Vagina (tissue), 2 donors: Measurements from ENCODE around the gene TEX36.

ENCODE experiments used
- POLR2A ChIP-seq, 2 donors: fragments of 450-650 bp; IDR thresholded peaks; one replicate each; pipeline ENCODE4 v1.6.1; 2017; ENCODE audit warnings: antibody characterized with exemption in 2 of 2, mild to moderate bottlenecking in 2 of 2, moderate library complexity in 2 of 2
- TF ChIP-seq, protein P1 (sequence below), 3 experiments: fragments of 450-650 bp in 2 of 3; fragments of 200-600 bp in 1 of 3; sonication (generic) in 1 of 3; IDR thresholded peaks; one replicate each; pipeline ENCODE4 v1.5.1; 2017 to 2019; ENCODE audit warnings: antibody characterized with exemption in 3 of 3, mild to moderate bottlenecking in 2 of 3, moderate library complexity in 2 of 3

DNA sequence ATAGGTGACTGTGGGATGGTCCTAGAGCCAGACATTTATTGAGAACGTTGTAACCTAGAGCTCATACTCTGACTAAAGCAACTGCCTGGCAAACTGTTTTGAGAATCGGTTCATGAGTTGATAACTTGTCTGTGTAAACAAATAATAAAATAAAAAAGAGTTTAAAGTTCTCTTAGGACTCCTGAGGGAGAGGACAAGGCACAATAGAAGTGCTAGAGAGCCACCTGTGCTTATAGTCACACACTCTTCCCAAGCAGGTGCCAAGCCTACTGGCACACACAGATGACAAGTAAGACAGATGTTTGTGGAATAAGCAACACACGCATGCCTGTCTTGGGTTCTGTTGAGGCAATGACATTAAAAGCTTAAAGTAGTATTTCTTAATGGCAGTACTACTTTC is 44.5 kb upstream of the TEX36 start:
- TF ChIP-seq, protein P1, sequence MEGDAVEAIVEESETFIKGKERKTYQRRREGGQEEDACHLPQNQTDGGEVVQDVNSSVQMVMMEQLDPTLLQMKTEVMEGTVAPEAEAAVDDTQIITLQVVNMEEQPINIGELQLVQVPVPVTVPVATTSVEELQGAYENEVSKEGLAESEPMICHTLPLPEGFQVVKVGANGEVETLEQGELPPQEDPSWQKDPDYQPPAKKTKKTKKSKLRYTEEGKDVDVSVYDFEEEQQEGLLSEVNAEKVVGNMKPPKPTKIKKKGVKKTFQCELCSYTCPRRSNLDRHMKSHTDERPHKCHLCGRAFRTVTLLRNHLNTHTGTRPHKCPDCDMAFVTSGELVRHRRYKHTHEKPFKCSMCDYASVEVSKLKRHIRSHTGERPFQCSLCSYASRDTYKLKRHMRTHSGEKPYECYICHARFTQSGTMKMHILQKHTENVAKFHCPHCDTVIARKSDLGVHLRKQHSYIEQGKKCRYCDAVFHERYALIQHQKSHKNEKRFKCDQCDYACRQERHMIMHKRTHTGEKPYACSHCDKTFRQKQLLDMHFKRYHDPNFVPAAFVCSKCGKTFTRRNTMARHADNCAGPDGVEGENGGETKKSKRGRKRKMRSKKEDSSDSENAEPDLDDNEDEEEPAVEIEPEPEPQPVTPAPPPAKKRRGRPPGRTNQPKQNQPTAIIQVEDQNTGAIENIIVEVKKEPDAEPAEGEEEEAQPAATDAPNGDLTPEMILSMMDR (IDR thresholded peaks at IDR 0.05): no peak
- no peak for TF ChIP-seq POLR2A (IDR thresholded peaks at IDR 0.05)
